Adipocyte (in vitro differentiated cells): ENCODE data around the gene KDM2A.

Experiments used
- DNase-seq: peaks from one replicate; pipeline ENCODE4 v3.0.0-alpha.2; 2015; ENCODE audit warnings: low read depth
- H3K27me3 ChIP-seq: replicated peaks from 2 replicates; pipeline ENCODE4 v1.7.0; 2013; ENCODE audit warnings: mild to moderate bottlenecking, low read length, moderate library complexity; ENCODE audit not compliant: control insufficient read depth, insufficient read depth
- H3K36me3 ChIP-seq: 2 replicates; pipeline ENCODE4 v1.7.0; 2013; ENCODE audit warnings: low read length, mild to moderate bottlenecking, moderate library complexity; ENCODE audit not compliant: control insufficient read depth, insufficient read depth, severe bottlenecking
- H3K4me1 ChIP-seq: 2 replicates; pipeline ENCODE4 v1.7.0; 2013; ENCODE audit warnings: mild to moderate bottlenecking, low read length, moderate library complexity; ENCODE audit not compliant: control insufficient read depth, insufficient read depth
- H3K4me3 ChIP-seq: 2 replicates; pipeline ENCODE4 v1.7.0; 2013; ENCODE audit warnings: mild to moderate bottlenecking, low read length, moderate library complexity
- H3K9ac ChIP-seq: 2 replicates; pipeline ENCODE4 v1.7.0; 2013; ENCODE audit warnings: mild to moderate bottlenecking, low read length, moderate library complexity
- H3K9me3 ChIP-seq: 2 replicates; pipeline ENCODE4 v1.7.0; 2013; ENCODE audit warnings: mild to moderate bottlenecking, low read length, moderate library complexity; ENCODE audit not compliant: control insufficient read depth

The KDM2A gene

DNA sequence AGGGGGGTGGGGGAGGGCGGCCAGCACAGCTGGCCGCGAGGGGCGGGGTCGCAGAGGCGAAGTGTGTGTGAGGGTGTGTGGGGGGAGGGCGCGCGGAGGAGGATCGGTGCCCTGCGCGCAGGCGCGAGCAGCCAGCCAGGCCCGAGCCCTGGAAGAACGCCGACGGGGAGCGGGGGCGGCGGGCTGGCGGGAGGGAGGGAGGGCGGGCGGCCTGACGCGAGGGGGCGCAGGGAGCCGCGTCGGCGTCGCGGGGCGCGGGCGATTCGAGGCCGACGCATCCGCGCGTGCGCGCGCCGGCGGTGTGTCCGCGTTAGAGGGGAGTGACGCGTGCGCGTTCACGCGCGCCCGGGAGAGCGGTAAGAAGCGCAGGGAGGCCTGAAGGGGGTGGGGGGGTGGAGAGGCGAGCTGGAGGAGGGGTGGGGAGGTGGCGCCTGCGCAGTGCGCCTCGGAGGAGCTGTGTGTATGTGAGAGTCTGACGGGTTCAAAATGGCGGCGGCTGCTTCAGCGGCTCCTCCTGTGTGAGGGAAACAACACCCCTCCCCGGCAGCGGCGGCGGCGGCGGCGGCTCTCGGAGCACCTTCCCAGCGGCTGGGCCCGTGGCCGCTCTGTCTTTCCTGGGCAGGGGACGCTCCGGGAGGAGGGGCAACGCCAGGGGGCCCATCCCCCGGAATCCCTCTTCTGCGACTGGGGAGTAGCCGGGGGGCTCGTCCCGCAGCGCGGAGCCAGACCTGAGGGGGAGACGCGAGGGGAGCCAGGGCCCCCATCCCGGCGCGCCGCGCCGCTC is at the start of gene KDM2A:
TSS of gene KDM2A (plus strand) at position 463 of the 784 bp plus-strand sequence. CDS start 2,054 bp downstream, outside the sequence.
- Histone ChIP-seq H3K4me3 (peak within 1 kb of the TSS; percentile 100), H3K9me3 (no peaks in the 10 kb centered on the region), H3K9ac (peak within 1 kb of the TSS; percentile 97), H3K27me3 (no peaks in the 10 kb centered on the region), H3K36me3 (peaks cover 2% of the 10 kb centered on the region), H3K4me1 (peaks cover 24% of the 10 kb centered on the region)
- DNase-seq = peak; percentile 100

GRCh38 chr11:67071420-67072284 is 47.4 kb upstream of the KDM2A start:
- Histone ChIP-seq H3K36me3 (no peaks in the 10 kb centered on the region), H3K4me1 (no peaks in the 10 kb centered on the region), H3K4me3 (peak overlapping the region; percentile 23), H3K9ac (no peak overlapping the region), H3K27me3 (no peaks in the 10 kb centered on the region), H3K9me3 (no peaks in the 10 kb centered on the region)
- DNase-seq = peak; percentile 58

GRCh38 chr11:67072295-67072694 is 46.8 kb upstream of the KDM2A start:
- DNase-seq = no peak
- no peaks in the 10 kb centered on the region for H3K27me3 ChIP-seq
- H3K9me3 ChIP-seq = no peaks in the 10 kb centered on the region
- H3K4me3 ChIP-seq = no peak overlapping the region
- H3K36me3 ChIP-seq = no peaks in the 10 kb centered on the region
- no peak overlapping the region for H3K9ac ChIP-seq
- H3K4me1 ChIP-seq = no peaks in the 10 kb centered on the region

DNA sequence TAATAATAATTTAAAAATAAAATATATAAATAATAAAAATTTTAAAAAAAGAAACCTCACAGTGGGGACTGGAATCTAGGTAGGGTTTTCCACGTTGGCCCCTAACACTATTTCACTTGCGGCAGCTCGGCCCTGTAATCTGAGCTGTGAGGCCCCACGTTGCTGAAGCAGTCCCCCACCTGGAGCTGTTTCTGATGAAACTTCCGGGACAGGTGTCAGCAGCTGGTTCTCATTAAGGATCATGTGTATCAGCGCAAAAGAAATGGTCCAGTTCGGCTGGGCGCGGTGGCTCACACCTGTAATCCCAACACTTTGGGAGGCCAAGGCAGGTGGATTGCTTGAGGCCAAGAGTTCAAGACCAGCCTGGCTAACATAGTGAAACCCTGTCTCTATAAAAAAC is 45.2 kb upstream of the KDM2A start:
- Histone ChIP-seq H3K9me3 (no peaks in the 10 kb centered on the region), H3K9ac (no peak overlapping the region)
- DNase-seq = no peak

DNA sequence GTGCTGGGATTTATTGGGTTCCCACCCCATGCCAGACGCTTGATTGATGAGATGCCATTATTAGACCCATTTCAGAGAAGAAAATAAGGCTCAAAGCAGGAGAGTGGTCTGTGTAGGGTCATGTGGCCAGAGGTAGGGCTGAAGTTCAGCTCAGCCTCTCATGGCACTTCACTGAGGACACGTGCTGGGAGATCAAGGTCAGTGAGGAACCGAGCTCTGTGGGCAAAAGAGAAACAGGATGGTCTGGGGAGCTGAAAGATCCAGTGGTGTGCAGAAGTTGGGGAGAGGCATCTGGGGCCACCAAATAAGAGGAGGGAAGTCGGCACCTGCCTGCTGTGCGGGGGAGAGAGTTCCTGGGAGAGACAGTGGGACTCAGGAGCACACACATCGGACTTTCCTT is 42.9 kb upstream of the KDM2A start:
- no peak for DNase-seq
- no peaks in the 10 kb centered on the region for H3K9me3 ChIP-seq
- H3K27me3 ChIP-seq = no peaks in the 10 kb centered on the region
- no peak overlapping the region for H3K4me3 ChIP-seq
- H3K36me3 ChIP-seq = no peaks in the 10 kb centered on the region
- H3K4me1 ChIP-seq = no peaks in the 10 kb centered on the region
- H3K9ac ChIP-seq = no peak overlapping the region

More for the DNA sequence above, 45.2 kb upstream of the KDM2A start:
- no peaks in the 10 kb centered on the region for H3K27me3 ChIP-seq
- H3K4me3 ChIP-seq = no peak overlapping the region
- H3K36me3 ChIP-seq = no peaks in the 10 kb centered on the region
- no peaks in the 10 kb centered on the region for H3K4me1 ChIP-seq

- Histone ChIP-seq H3K4me1 (peaks cover 6% of the 10 kb centered on the region), H3K9me3 (no peaks in the 10 kb centered on the region), H3K27me3 (no peaks in the 10 kb centered on the region), H3K4me3 (no peak overlapping the region), H3K9ac (no peak overlapping the region), H3K36me3 (no peaks in the 10 kb centered on the region)
- DNase-seq = no peak
Observed at GRCh38 chr11:67079065-67079705, 39.9 kb upstream of the KDM2A start.

DNA sequence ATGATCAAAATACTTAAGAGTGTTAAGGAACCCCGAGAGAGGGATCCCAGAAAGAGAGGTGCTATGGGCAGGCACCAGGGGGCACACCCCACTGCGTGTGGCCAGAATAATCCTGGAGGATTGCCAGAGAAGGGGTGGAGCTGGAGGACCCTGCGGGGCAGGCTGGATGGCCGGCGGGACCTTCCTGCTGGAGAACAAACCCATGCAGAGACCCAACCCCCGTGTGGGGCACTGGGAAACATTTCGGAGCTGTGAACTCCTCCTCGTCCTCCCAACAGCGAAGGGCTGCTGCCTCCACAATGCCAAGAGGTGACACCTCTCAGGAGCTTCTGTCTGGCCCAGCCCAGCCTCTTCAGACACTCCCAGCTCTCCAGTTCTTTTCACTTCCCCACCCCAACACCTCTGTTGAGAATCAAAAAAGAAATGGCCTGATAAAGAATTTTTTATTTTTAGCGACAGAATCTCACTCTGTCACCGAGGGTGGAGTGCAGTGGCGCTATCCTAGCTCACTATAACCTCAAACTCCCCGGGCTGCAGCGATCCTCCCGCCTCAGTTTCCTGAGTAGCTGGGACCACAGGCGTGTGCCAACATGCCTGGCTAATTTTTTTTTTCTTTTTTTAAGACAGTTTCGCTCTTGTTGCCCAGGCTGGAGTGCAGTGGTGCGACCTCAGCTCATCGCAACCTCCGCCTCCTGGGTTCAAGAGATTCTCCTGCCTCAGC is 36.8 kb upstream of the KDM2A start:
- Histone ChIP-seq H3K4me3 (no peak overlapping the region), H3K9me3 (no peaks in the 10 kb centered on the region), H3K36me3 (no peaks in the 10 kb centered on the region), H3K27me3 (no peaks in the 10 kb centered on the region), H3K9ac (no peak overlapping the region), H3K4me1 (peaks cover 6% of the 10 kb centered on the region)
- peak; percentile 15 for DNase-seq

- H3K9me3 ChIP-seq = no peaks in the 10 kb centered on the region
- H3K9ac ChIP-seq = no peak overlapping the region
- no peaks in the 10 kb centered on the region for H3K27me3 ChIP-seq
- H3K4me3 ChIP-seq = no peak overlapping the region
- no peak for DNase-seq
- no peaks in the 10 kb centered on the region for H3K36me3 ChIP-seq
- peaks cover 6% of the 10 kb centered on the region for H3K4me1 ChIP-seq
Observed at GRCh38 chr11:67083786-67084366, 35.2 kb upstream of the KDM2A start.

DNA sequence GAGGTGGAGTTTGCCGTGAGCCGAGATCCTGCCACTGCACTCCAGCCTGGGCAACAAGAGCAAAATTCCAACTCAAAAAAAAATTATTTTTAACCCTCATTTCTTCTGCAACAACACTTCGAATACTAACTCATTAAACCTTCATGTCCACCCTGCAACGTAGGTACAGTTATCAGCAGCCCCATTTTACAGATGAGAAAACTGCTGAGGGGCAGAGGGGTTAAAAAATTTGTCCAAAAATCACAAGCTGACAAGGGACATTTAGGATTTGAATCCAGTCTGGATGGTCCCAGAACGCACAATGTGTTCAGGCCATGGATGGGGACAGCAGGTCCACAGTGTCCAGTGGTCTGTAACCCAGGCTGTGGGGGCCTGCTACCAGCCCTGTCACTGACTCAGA is 33.4 kb upstream of the KDM2A start:
- H3K36me3 ChIP-seq = no peaks in the 10 kb centered on the region
- peaks cover 6% of the 10 kb centered on the region for H3K4me1 ChIP-seq
- no peaks in the 10 kb centered on the region for H3K9me3 ChIP-seq
- H3K4me3 ChIP-seq = no peak overlapping the region
- H3K27me3 ChIP-seq = no peaks in the 10 kb centered on the region
- no peak for DNase-seq
- H3K9ac ChIP-seq = no peak overlapping the region

- H3K4me3 ChIP-seq = no peak overlapping the region
- no peak for DNase-seq
- H3K9ac ChIP-seq = no peak overlapping the region
Observed at GRCh38 chr11:67090717-67091116, 28.3 kb upstream of the KDM2A start.

More at GRCh38 chr11:67090717-67091116, 28.3 kb upstream of the KDM2A start:
- Histone ChIP-seq H3K4me1 (no peaks in the 10 kb centered on the region), H3K27me3 (no peaks in the 10 kb centered on the region), H3K9me3 (no peaks in the 10 kb centered on the region), H3K36me3 (no peaks in the 10 kb centered on the region)
